ENCODE results near the gene PLEKHA8. TPM values are rescaled to one million over a fixed set of nuclear protein-coding genes. Genes with fewer than 3 reads are reported as not detected.

PLEKHA8 gene
- total RNA-seq, 1 experiment from 2014 or later = 38.1 TPM

- H3K9me3 Mint-ChIP-seq = no peaks in the 10 kb centered on the region
- no peak for DNase-seq (ENCODE audit: low spot score)
- ATAC-seq = no peak
- H3K27ac Mint-ChIP-seq = no peak overlapping the region
- ChIA-PET POLR2A (no interaction called here), CTCF (interaction anchor here (1.2 kb wide), 1 partner anchor 18 kb away, joined by 3 read pairs; no protein-coding TSS in a partner anchor)
- no peaks in the 10 kb centered on the region; the same call in 1 of the 2 replicates for H3K36me3 Mint-ChIP-seq
- 0 out of 2 replicates have a peak, but pooled peaks cover 3% of the 10 kb centered on the region for H3K4me1 Mint-ChIP-seq
- no peak overlapping the region for H3K4me3 Mint-ChIP-seq
- H3K27me3 Mint-ChIP-seq (ENCODE audit: low read depth) = no peaks in the 10 kb centered on the region
- TF ChIP-seq OVOL2 (CRISPR knock-in tag; IDR thresholded peaks at IDR 0.05; ENCODE audit: borderline replicate concordance) (no peak), ZNF423 (CRISPR knock-in tag; IDR thresholded peaks at IDR 0.05) (no peak), ZNF317 (CRISPR knock-in tag; IDR thresholded peaks at IDR 0.05; ENCODE audit: borderline replicate concordance, low read depth) (no peak), FOXP1 (CRISPR knock-in tag; IDR thresholded peaks at IDR 0.05; ENCODE audit: borderline replicate concordance) (no peak), ERG (CRISPR knock-in tag; IDR thresholded peaks at IDR 0.05) (no peak)
These were observed 118.0 kb downstream of the PLEKHA8 start for GRCh38 chr7:30146127-30146612.

GRCh38 chr7:30147223-30147622 is 119.0 kb downstream of the PLEKHA8 start:
- Mint-ChIP-seq H3K27me3 (ENCODE audit: low read depth) (no peaks in the 10 kb centered on the region), H3K4me3 (no peak overlapping the region), H3K9me3 (no peaks in the 10 kb centered on the region), H3K4me1 (0 out of 2 replicates have a peak, but pooled peaks cover 3% of the 10 kb centered on the region), H3K36me3 (no peaks in the 10 kb centered on the region; the same call in 1 of the 2 replicates), H3K27ac (no peak overlapping the region)
- TF ChIP-seq ELF4 (CRISPR knock-in tag; IDR thresholded peaks at IDR 0.05; ENCODE audit: low read depth) (no peak), USF2 (CRISPR knock-in tag; IDR thresholded peaks at IDR 0.05) (no peak), RELA (CRISPR knock-in tag; IDR thresholded peaks at IDR 0.05; ENCODE audit: borderline replicate concordance) (no peak), KAT7 (CRISPR knock-in tag; IDR thresholded peaks at IDR 0.05; ENCODE audit: borderline replicate concordance) (no peak), NFE2L1 (CRISPR knock-in tag; IDR thresholded peaks at IDR 0.05) (no peak), ZNF219 (CRISPR knock-in tag; IDR thresholded peaks at IDR 0.05; ENCODE audit: borderline replicate concordance) (no peak), ZNF416 (CRISPR knock-in tag; IDR thresholded peaks at IDR 0.05) (no peak), PRRX2 (CRISPR knock-in tag; IDR thresholded peaks at IDR 0.05) (no peak), CREM (CRISPR knock-in tag; IDR thresholded peaks at IDR 0.05) (no peak), E2F5 (CRISPR knock-in tag; IDR thresholded peaks at IDR 0.05) (no peak), CTCF (IDR thresholded peaks at IDR 0.05) (no peak), SMAD3 (CRISPR knock-in tag; IDR thresholded peaks at IDR 0.05; ENCODE audit: borderline replicate concordance) (no peak), NFYB (CRISPR knock-in tag; conservative IDR thresholded peaks at IDR 0.05; ENCODE audit: low read depth) (no peak), SP1 (CRISPR knock-in tag; conservative IDR thresholded peaks at IDR 0.05) (no peak), MXD4 (CRISPR knock-in tag; IDR thresholded peaks at IDR 0.05; ENCODE audit: borderline replicate concordance) (no peak), MLX (CRISPR knock-in tag; IDR thresholded peaks at IDR 0.05) (no peak), E2F1 (CRISPR knock-in tag; IDR thresholded peaks at IDR 0.05) (no peak), ETV6 (CRISPR knock-in tag; IDR thresholded peaks at IDR 0.05) (no peak), TEAD4 (CRISPR knock-in tag; IDR thresholded peaks at IDR 0.05) (no peak), NR3C1 (CRISPR knock-in tag; conservative IDR thresholded peaks at IDR 0.05; ENCODE audit: low read depth) (no peak)
- no peak for DNase-seq (ENCODE audit: low spot score)
- ChIA-PET POLR2A (no interaction called here), CTCF (no interaction called here)
- no peak for ATAC-seq
